H9 (cell line): ENCODE results near the gene ZNF736. TPM values are rescaled to one million over a fixed set of nuclear protein-coding genes. Genes with fewer than 3 reads are reported as not detected.
"Not testable (repeated sequence)": the region's sequence is repeated elsewhere in the genome, so short reads cannot be mapped to it uniquely, and the experiment has no call there.

Experiments used
- DNase-seq: peaks from one replicate; pipeline ENCODE4 v3.0.0-alpha.2; 2017
- H2AFZ ChIP-seq: one replicate; pipeline ENCODE4 v1.6.1; 2013; ENCODE audit warnings: mild to moderate bottlenecking, low read length, control low read depth, moderate library complexity
- H2AK5ac ChIP-seq: 2 replicates; pipeline ENCODE4 v1.6.1; 2013; ENCODE audit warnings: low read length, control low read depth, mixed read lengths; ENCODE audit not compliant: insufficient read length
- H2BK120ac ChIP-seq: one replicate; pipeline ENCODE4 v1.6.1; 2013; ENCODE audit warnings: low read depth, mild to moderate bottlenecking, low read length, control low read depth, inconsistent platforms; ENCODE audit not compliant: poor library complexity, severe bottlenecking
- H2BK12ac ChIP-seq: 2 replicates; pipeline ENCODE4 v1.6.1; 2013; ENCODE audit warnings: low read length, control low read depth, mixed read lengths, low read depth; ENCODE audit not compliant: insufficient read length
- H2BK15ac ChIP-seq: 2 replicates; pipeline ENCODE4 v1.6.1; 2013; ENCODE audit warnings: low read depth, low read length, control low read depth
- H2BK20ac ChIP-seq: one replicate; pipeline ENCODE4 v1.6.1; 2013; ENCODE audit warnings: low read depth, mild to moderate bottlenecking, low read length, control low read depth, inconsistent platforms; ENCODE audit not compliant: poor library complexity, severe bottlenecking
- H2BK5ac ChIP-seq: 2 replicates; pipeline ENCODE4 v1.6.1; 2013; ENCODE audit warnings: low read length, control low read depth, mixed read lengths; ENCODE audit not compliant: insufficient read length
- H3K14ac ChIP-seq: 2 replicates; pipeline ENCODE4 v1.6.1; 2013; ENCODE audit warnings: low read length, control low read depth; ENCODE audit not compliant: insufficient read depth
- H3K18ac ChIP-seq: 2 replicates; pipeline ENCODE4 v1.6.1; 2013; ENCODE audit warnings: low read depth, mild to moderate bottlenecking, mixed read lengths, low read length, control low read depth; ENCODE audit not compliant: insufficient read length
- H3K23ac ChIP-seq: 2 replicates; pipeline ENCODE4 v1.6.1; 2013; ENCODE audit warnings: low read length, control low read depth, mixed read lengths, low read depth; ENCODE audit not compliant: insufficient read length
- H3K23me2 ChIP-seq: 2 replicates; pipeline ENCODE4 v1.6.1; 2013; ENCODE audit warnings: low read depth, mild to moderate bottlenecking, mixed read lengths, low read length, control low read depth; ENCODE audit not compliant: insufficient read length, poor library complexity, severe bottlenecking
- H3K27ac ChIP-seq: 2 replicates; pipeline ENCODE4 v1.5.1; 2013; ENCODE audit warnings: low read length, control low read depth, mixed read lengths, low read depth; ENCODE audit not compliant: insufficient read length
- H3K27me3 ChIP-seq: 2 replicates; pipeline ENCODE4 v1.6.1; 2013; ENCODE audit warnings: low read length, control low read depth, inconsistent platforms; ENCODE audit not compliant: insufficient read depth
- H3K4ac ChIP-seq: 2 replicates; pipeline ENCODE4 v1.6.1; 2013; ENCODE audit warnings: low read depth, mild to moderate bottlenecking, control low read depth, inconsistent platforms, low read length, moderate library complexity
- H3K4me1 ChIP-seq: 2 replicates; pipeline ENCODE4 v1.6.1; 2013; ENCODE audit warnings: low read length, control low read depth, inconsistent platforms; ENCODE audit not compliant: insufficient read depth
- H3K4me2 ChIP-seq: 2 replicates; pipeline ENCODE4 v1.6.1; 2013; ENCODE audit warnings: low read length, control low read depth, mixed read lengths; ENCODE audit not compliant: insufficient read length, insufficient read depth
- H3K56ac ChIP-seq: 2 replicates; pipeline ENCODE4 v1.6.1; 2013; ENCODE audit warnings: low read depth, mild to moderate bottlenecking, mixed read lengths, low read length, control low read depth; ENCODE audit not compliant: insufficient read length
- H3K79me1 ChIP-seq: 2 replicates; pipeline ENCODE4 v1.6.1; 2013; ENCODE audit warnings: low read depth, mild to moderate bottlenecking, moderate library complexity, low read length, control low read depth, inconsistent platforms; ENCODE audit not compliant: insufficient read depth, poor library complexity, severe bottlenecking
- H3K79me2 ChIP-seq: 2 replicates; pipeline ENCODE4 v1.6.1; 2013; ENCODE audit warnings: low read length, control low read depth, inconsistent platforms; ENCODE audit not compliant: insufficient read depth
- H3K9ac ChIP-seq: 2 replicates; pipeline ENCODE4 v1.6.1; 2013; ENCODE audit warnings: low read length, control low read depth, mixed read lengths; ENCODE audit not compliant: insufficient read length; ENCODE audit errors: extremely low read depth
- H3K9me3 ChIP-seq: one replicate; pipeline ENCODE4 v1.6.1; 2013; ENCODE audit warnings: low read depth, low read length, inconsistent platforms; ENCODE audit not compliant: control insufficient read depth
- H3T11ph ChIP-seq: one replicate; pipeline ENCODE4 v1.6.1; 2013; ENCODE audit warnings: mild to moderate bottlenecking, low read length, control low read depth, inconsistent platforms
- H4K20me1 ChIP-seq: one replicate; pipeline ENCODE4 v1.6.1; 2013; ENCODE audit not compliant: control insufficient read depth, insufficient read length, insufficient read depth
- H4K5ac ChIP-seq: 2 replicates; pipeline ENCODE4 v1.6.1; 2013; ENCODE audit warnings: low read depth, mild to moderate bottlenecking, mixed read lengths, low read length, control low read depth; ENCODE audit not compliant: insufficient read length
- H4K8ac ChIP-seq: replicated peaks from 2 replicates; pipeline ENCODE4 v1.6.1; 2013; ENCODE audit warnings: low read length, control low read depth, mixed read lengths, low read depth; ENCODE audit not compliant: insufficient read length
- H4K91ac ChIP-seq: 2 replicates; pipeline ENCODE4 v1.6.1; 2013; ENCODE audit warnings: low read depth, mild to moderate bottlenecking, moderate library complexity, mixed read lengths, low read length, control low read depth; ENCODE audit not compliant: insufficient read length
- H3K27ac Mint-ChIP-seq, 3 experiments: 2 replicates in 2 of 3; 3 replicates in 1 of 3; pipeline ENCODE4 v1.8.0; 2020 to 2021; ENCODE audit warnings: mixed read lengths in 3 of 3, mild to moderate bottlenecking in 1 of 3, moderate library complexity in 1 of 3
- H3K27me3 Mint-ChIP-seq: 2 replicates; pipeline ENCODE4 v1.8.0; 2021; ENCODE audit warnings: low read depth, mild to moderate bottlenecking, moderate library complexity, mixed read lengths
- H3K36me3 Mint-ChIP-seq, 3 experiments: 2 replicates in 2 of 3; 3 replicates in 1 of 3; pipeline ENCODE4 v1.8.0; 2020 to 2021; ENCODE audit warnings: low read depth in 3 of 3, mixed read lengths in 3 of 3; ENCODE audit not compliant: insufficient read depth in 1 of 3
- H3K4me1 Mint-ChIP-seq, 2 experiments: 2 replicates each; pipeline ENCODE4 v1.8.0; 2020; ENCODE audit warnings: mixed read lengths in 2 of 2
- H3K4me3 Mint-ChIP-seq, 2 experiments: 2 replicates in 1 of 2; 3 replicates in 1 of 2; pipeline ENCODE4 v1.8.0; 2020 to 2021; ENCODE audit warnings: mild to moderate bottlenecking in 2 of 2, mixed read lengths in 2 of 2, moderate library complexity in 1 of 2
- H3K9me3 Mint-ChIP-seq, 2 experiments: 2 replicates in 1 of 2; 3 replicates in 1 of 2; pipeline ENCODE4 v1.8.0; 2020; ENCODE audit warnings: mild to moderate bottlenecking in 2 of 2, mixed read lengths in 2 of 2, moderate library complexity in 1 of 2
- WGBS: extraction: QIAGEN DNeasy Blood & Tissue Kit; methylation state at CpG from one replicate; pipeline ENCODE4 v1.1.7; 2013; ENCODE audit warnings: missing lambda C conversion rate, low lambda C conversion rate, mixed read lengths; ENCODE audit not compliant: insufficient read length; ENCODE audit errors: extremely low coverage; 5-methylcytosine and 5-hydroxymethylcytosine counted together
- total RNA-seq: library from RNA; stranded (reverse); gene quantifications from 2 replicates; pipeline ENCODE4 v1.2.1, GENCODE V29; 2021

The ZNF736 gene
- total RNA-seq, 1 experiment from 2014 or later = not detected

- not testable (repeated sequence) for H4K8ac ChIP-seq, DNase-seq, H2BK15ac ChIP-seq, H3K4me3 Mint-ChIP-seq, H3K4ac ChIP-seq, H4K5ac ChIP-seq, H3K4me1 ChIP-seq, H3K27ac ChIP-seq, H2BK5ac ChIP-seq, H2BK20ac ChIP-seq, H2BK12ac ChIP-seq, H3K79me2 ChIP-seq, H3K23me2 ChIP-seq, H3K4me2 ChIP-seq, H2AFZ ChIP-seq, H3K18ac ChIP-seq, H4K91ac ChIP-seq, H3K23ac ChIP-seq, H3K27ac Mint-ChIP-seq, H4K20me1 ChIP-seq, H3K14ac ChIP-seq, H2AK5ac ChIP-seq, H3K79me1 ChIP-seq, H3K4me1 Mint-ChIP-seq, H3K27me3 ChIP-seq, H3K27me3 Mint-ChIP-seq, H3K56ac ChIP-seq, H3T11ph ChIP-seq, H3K9ac ChIP-seq, H2BK120ac ChIP-seq
- WGBS = no CpG with 5 or more reads among the region's 3 CpGs
- peaks cover 68% of the 10 kb centered on the region for H3K9me3 ChIP-seq
- Mint-ChIP-seq H3K9me3 (peaks cover 92 to 98% of the 10 kb centered on the region in 2 experiments), H3K36me3 (peaks cover 5 to 34% (median 21%) of the 10 kb centered on the region in 3 experiments; a peak in 6 of 7 replicates)
Measured at GRCh38 chr7:64348713-64349210, 35.0 kb downstream of the ZNF736 start.
